GM23338 (cell line): ENCODE data around the gene FLOT2. TPM values are rescaled to one million over a fixed set of nuclear protein-coding genes. Genes with fewer than 3 reads are reported as not detected.

Experiments used
- ATAC-seq: fragments of 200-7000 bp; cut with Tn5 transposase; 3 replicates; pipeline ENCODE4 v1.9.1; 2020
- DNase-seq: peaks from one replicate; pipeline ENCODE4 v3.0.0-alpha.2; 2015; ENCODE audit warnings: low spot score
- H2AFZ ChIP-seq: fragments of 200-600 bp; sonication (generic); 2 replicates; pipeline ENCODE4 v1.8.0; 2016; ENCODE audit warnings: antibody characterized with exemption, mild to moderate bottlenecking, moderate library complexity
- H3F3A ChIP-seq: fragments of 200-600 bp; sonication (generic); replicated peaks from 2 replicates; pipeline ENCODE4 v1.8.0; 2017; ENCODE audit warnings: antibody characterized with exemption, mixed run types, low read depth
- H3K27ac ChIP-seq: fragments of 200-600 bp; sonication (generic); 2 replicates; pipeline ENCODE4 v1.6.1; 2016; ENCODE audit warnings: low read depth
- H3K27me3 ChIP-seq: fragments of 200-600 bp; sonication (generic); 2 replicates; pipeline ENCODE4 v1.8.0; 2016; ENCODE audit warnings: mild to moderate bottlenecking, mixed run types, moderate library complexity; ENCODE audit not compliant: insufficient read depth
- H3K36me3 ChIP-seq: fragments of 200-600 bp; sonication (generic); 2 replicates; pipeline ENCODE4 v1.8.0; 2016; ENCODE audit warnings: mild to moderate bottlenecking; ENCODE audit not compliant: insufficient read depth
- H3K4me1 ChIP-seq: fragments of 200-600 bp; sonication (generic); 2 replicates; pipeline ENCODE4 v1.8.0; 2016; ENCODE audit warnings: mild to moderate bottlenecking, moderate library complexity; ENCODE audit not compliant: insufficient read depth
- H3K4me2 ChIP-seq: fragments of 200-600 bp; sonication (generic); 2 replicates; pipeline ENCODE4 v1.7.1; 2017; ENCODE audit warnings: mixed run types
- H3K4me3 ChIP-seq: fragments of 200-600 bp; sonication (generic); 2 replicates; pipeline ENCODE4 v1.6.1; 2016; ENCODE audit warnings: mixed run types
- H3K79me2 ChIP-seq: fragments of 200-600 bp; sonication (generic); replicated peaks from 2 replicates; pipeline ENCODE4 v1.8.0; 2017; ENCODE audit warnings: mild to moderate bottlenecking; ENCODE audit not compliant: insufficient read depth
- H3K9me2 ChIP-seq: fragments of 200-600 bp; sonication (generic); 2 replicates; pipeline ENCODE4 v1.8.0; 2017; ENCODE audit not compliant: insufficient read depth
- H4K20me1 ChIP-seq: fragments of 200-600 bp; sonication (generic); replicated peaks from 2 replicates; pipeline ENCODE4 v1.8.0; 2017; ENCODE audit warnings: mild to moderate bottlenecking; ENCODE audit not compliant: insufficient read depth
- H3K27ac Mint-ChIP-seq: 2 replicates; pipeline ENCODE4 v1.8.0; 2020; ENCODE audit warnings: inconsistent platforms, mild to moderate bottlenecking, moderate library complexity, mixed read lengths
- H3K27me3 Mint-ChIP-seq: 3 replicates; pipeline ENCODE4 v1.8.0; 2022; ENCODE audit warnings: low read depth, mild to moderate bottlenecking, moderate library complexity, mixed read lengths, inconsistent platforms; ENCODE audit not compliant: insufficient read depth, poor library complexity
- H3K36me3 Mint-ChIP-seq: 3 replicates; pipeline ENCODE4 v1.8.0; 2021; ENCODE audit warnings: low read depth, mild to moderate bottlenecking, inconsistent platforms, moderate library complexity, mixed read lengths
- H3K4me1 Mint-ChIP-seq: 3 replicates; pipeline ENCODE4 v1.8.0; 2020; ENCODE audit warnings: mild to moderate bottlenecking, inconsistent platforms, mixed read lengths
- H3K4me3 Mint-ChIP-seq: 3 replicates; pipeline ENCODE4 v1.8.0; 2021; ENCODE audit warnings: moderate library complexity, mild to moderate bottlenecking, inconsistent platforms, mixed read lengths
- H3K9me3 Mint-ChIP-seq: 3 replicates; pipeline ENCODE4 v1.8.0; 2020; ENCODE audit warnings: moderate library complexity, mild to moderate bottlenecking, inconsistent platforms, mixed read lengths
- CREB1 ChIP-seq: fragments of 250-450 bp; sonication (Bioruptor Pico); IDR thresholded peaks from 2 replicates; pipeline ENCODE4 v1.5.0; 2020; ENCODE audit warnings: low read depth, mild to moderate bottlenecking, moderate library complexity
- CTCF ChIP-seq, 2 experiments: fragments of 200-600 bp in 1 of 2; sonication (generic) in 1 of 2; conservative IDR thresholded peaks; 2 replicates each; pipeline versions ENCODE4 v1.5.1 to v1.6.1; 2016 to 2017; ENCODE audit warnings: antibody characterized with exemption in 2 of 2, low read depth in 2 of 2, mild to moderate bottlenecking in 2 of 2, moderate library complexity in 1 of 2
- ETS1 ChIP-seq: IDR thresholded peaks from 2 replicates; pipeline ENCODE4 v1.6.1; 2016; ENCODE audit warnings: antibody characterized with exemption
- EZH2 ChIP-seq: fragments of 200-600 bp; sonication (generic); IDR thresholded peaks from one replicate; pipeline ENCODE4 v1.8.0; 2017; ENCODE audit warnings: antibody characterized with exemption, mild to moderate bottlenecking, low read depth; ENCODE audit not compliant: unreplicated experiment
- EZH2phosphoT487 ChIP-seq: fragments of 200-600 bp; sonication (generic); IDR thresholded peaks from one replicate; pipeline ENCODE4 v1.8.1; 2018; ENCODE audit warnings: antibody characterized with exemption; ENCODE audit not compliant: unreplicated experiment
- JUNB ChIP-seq: IDR thresholded peaks from one replicate; pipeline ENCODE4 v1.6.1; 2016; ENCODE audit warnings: antibody characterized with exemption; ENCODE audit not compliant: unreplicated experiment
- NANOG ChIP-seq: IDR thresholded peaks from 2 replicates; pipeline ENCODE4 v1.6.1; 2016; ENCODE audit warnings: antibody characterized with exemption, borderline replicate concordance
- POLR2AphosphoS5 ChIP-seq: IDR thresholded peaks from 2 replicates; pipeline ENCODE4 v1.6.1; 2016; ENCODE audit warnings: antibody characterized with exemption, low read depth
- REST ChIP-seq: IDR thresholded peaks from one replicate; pipeline ENCODE4 v1.6.1; 2018; ENCODE audit warnings: antibody characterized with exemption; ENCODE audit not compliant: unreplicated experiment
- STAT1 ChIP-seq: IDR thresholded peaks from one replicate; pipeline ENCODE4 v1.6.1; 2016; ENCODE audit warnings: antibody characterized with exemption; ENCODE audit not compliant: unreplicated experiment
- ZNF114 ChIP-seq: fragments of 250-450 bp; sonication (Bioruptor Pico); IDR thresholded peaks from 2 replicates; pipeline ENCODE4 v1.5.0; 2020; ENCODE audit warnings: mild to moderate bottlenecking, moderate library complexity
- ZNF331 ChIP-seq: fragments of 250-450 bp; sonication (Bioruptor Pico); IDR thresholded peaks from 2 replicates; pipeline ENCODE4 v1.5.0; 2020; ENCODE audit warnings: low read depth, mild to moderate bottlenecking, moderate library complexity
- ZNF462 ChIP-seq: fragments of 250-450 bp; sonication (Bioruptor Pico); IDR thresholded peaks from 2 replicates; pipeline ENCODE4 v1.5.0; 2020; ENCODE audit warnings: mild to moderate bottlenecking, moderate library complexity
- polyA plus RNA-seq: library from polyadenylated mRNA; unstranded; fragments of >200 nt; fragmentation: Nextera tagmentation; extraction: Ambion mirVana; gene quantifications from 2 replicates; pipeline ENCODE4 v1.2.1, GENCODE V29; 2016
- total RNA-seq: library from RNA; depleted of rRNA; stranded (reverse); fragments of >200 nt; shearing (Covaris generic); gene quantifications from 2 replicates; pipeline ENCODE4 v1.2.3, GENCODE V29; 2014

The FLOT2 gene
- total and polyA plus RNA-seq, 2 experiments from 2014 or later, result 49.8 to 66.1 TPM

GRCh38 chr17:28901866-28902818 is 4.6 kb upstream of the FLOT2 start:
- peaks cover 5% of the 10 kb centered on the region for H4K20me1 ChIP-seq
- Mint-ChIP-seq H3K27me3 (peaks cover 31% of the 10 kb centered on the region), H3K27ac (peak overlapping the region; percentile 23; the same call in 1 of the 2 replicates), H3K36me3 (peaks cover 38% of the 10 kb centered on the region), H3K4me3 (peak overlapping the region; percentile 82), H3K9me3 (no peaks in the 10 kb centered on the region; the same call in 1 of the 3 replicates), H3K4me1 (peaks cover 43% of the 10 kb centered on the region)
- H3K79me2 ChIP-seq, result peaks cover 19% of the 10 kb centered on the region; the same call in 1 of the 2 replicates
- no peak overlapping the region for H3K27ac ChIP-seq
- peak; percentile 53 for ATAC-seq
- peak overlapping the region; percentile 92 for H3K4me3 ChIP-seq
- peak; percentile 71 for DNase-seq
- H3K27me3 ChIP-seq, result no peaks in the 10 kb centered on the region
- H3K4me2 ChIP-seq, result peak overlapping the region; percentile 92
- no peaks in the 10 kb centered on the region for H3K9me2 ChIP-seq
- peaks cover 44% of the 10 kb centered on the region for H3F3A ChIP-seq
- peaks cover 5% of the 10 kb centered on the region; the same call in 1 of the 2 replicates for H3K36me3 ChIP-seq
- TF ChIP-seq POLR2AphosphoS5 (no peak), ZNF114 (CRISPR knock-in tag) (no peak), CTCF (conservative IDR thresholded peaks at IDR 0.05; ENCODE audit: low read depth in 2 of 2) (no peak), ZNF462 (CRISPR knock-in tag) (no peak), CREB1 (CRISPR knock-in tag) (no peak), ETS1 (no peak), JUNB (no peak), EZH2phosphoT487 (no peak), EZH2 (no peak), REST (no peak), NANOG (no peak), ZNF331 (no peak), STAT1 (no peak)
- peak overlapping the region; percentile 95 for H2AFZ ChIP-seq
- peaks cover 23% of the 10 kb centered on the region for H3K4me1 ChIP-seq
